GM19467 (cell line): Measurements from ENCODE around the gene ACTR10.
"Not testable (repeated sequence)": the region's sequence is repeated elsewhere in the genome, so short reads cannot be mapped to it uniquely, and the experiment has no call there.

Source experiments
- ATAC-seq: cut with Tn5 transposase; IDR thresholded peaks from one replicate; pipeline ENCODE4 v1.9.1; 2021; ENCODE audit warnings: mild to moderate bottlenecking, moderate library complexity; ENCODE audit not compliant: unreplicated experiment

Gene ACTR10

GRCh38 chr14:58215191-58215914 lies 15.4 kb downstream of the ACTR10 start:
- no peak for ATAC-seq

GRCh38 chr14:58216544-58216943 lies 16.6 kb downstream of the ACTR10 start:
- ATAC-seq: no peak

GRCh38 chr14:58227096-58227819 lies 27.3 kb downstream of the ACTR10 start:
- ATAC-seq: no peak

- ATAC-seq: no peak
These were observed 38.6 kb downstream of the ACTR10 start for GRCh38 chr14:58238252-58239243.

- ATAC-seq: no peak
These were observed 39.6 kb downstream of the ACTR10 start for GRCh38 chr14:58239244-58240195.

GRCh38 chr14:58243790-58244555 lies 44.0 kb downstream of the ACTR10 start:
- peak; percentile 37 for ATAC-seq

- ATAC-seq: peak; percentile 84
These were observed 44.8 kb downstream of the ACTR10 start, which contains the start of gene PSMA3 for GRCh38 chr14:58244556-58245387. Gene PSMA3 (plus strand): TSS chr14:58244843. CDS start chr14:58244921, 78 bp downstream.

GRCh38 chr14:58245562-58245961 lies 45.6 kb downstream of the ACTR10 start:
- ATAC-seq: no peak

GRCh38 chr14:58249611-58250010 lies 49.7 kb downstream of the ACTR10 start:
- no peak for ATAC-seq

- no peak for ATAC-seq
These were observed 58.2 kb downstream of the ACTR10 start for GRCh38 chr14:58258156-58258555.

GRCh38 chr14:58262005-58262404 lies 62.1 kb downstream of the ACTR10 start:
- ATAC-seq: not testable (repeated sequence)

- ATAC-seq: no peak
These were observed 65.5 kb downstream of the ACTR10 start for GRCh38 chr14:58265401-58265800.

- no peak for ATAC-seq
These were observed 70.7 kb downstream of the ACTR10 start for GRCh38 chr14:58270628-58271027.

GRCh38 chr14:58272588-58273372 lies 72.8 kb downstream of the ACTR10 start:
- ATAC-seq: no peak

- no peak for ATAC-seq
These were observed 74.9 kb downstream of the ACTR10 start for GRCh38 chr14:58274881-58275280.

- no peak for ATAC-seq
These were observed 75.7 kb downstream of the ACTR10 start for GRCh38 chr14:58275527-58276190.

GRCh38 chr14:58276208-58276607 lies 76.3 kb downstream of the ACTR10 start:
- ATAC-seq: no peak
